ENCODE measurements around the gene TYMS. TPM values are rescaled to one million over a fixed set of nuclear protein-coding genes. Genes with fewer than 3 reads are reported as not detected.

TYMS gene
- total RNA-seq, 1 experiment from 2014 or later, result 143 TPM

- H3K4me1 Mint-ChIP-seq (ENCODE audit: low read depth, unreplicated experiment), result no peaks in the 10 kb centered on the region
- H3K36me3 Mint-ChIP-seq (ENCODE audit: insufficient read depth, unreplicated experiment), result no peaks in the 10 kb centered on the region
- intact Hi-C loops (cut with micrococcal nuclease; ENCODE audit: unreplicated experiment), result no loop called here
- POLR2A ChIA-PET, result no interaction called here
- CTCF ChIA-PET, result no interaction called here
- Histone ChIP-seq H3K36me3 (ENCODE audit: control insufficient read depth, insufficient read depth, low read length) (no peaks in the 10 kb centered on the region), H3K4me1 (no peaks in the 10 kb centered on the region), H3K27me3 (replicated peaks; ENCODE audit: control insufficient read depth, insufficient read depth, low read length) (no peaks in the 10 kb centered on the region), H3K9me3 (no peaks in the 10 kb centered on the region), H3K4me3 (ENCODE audit: low read depth, low read length) (no peak overlapping the region)
- no peak overlapping the region for H3K4me3 Mint-ChIP-seq (ENCODE audit: unreplicated experiment)
- no peaks in the 10 kb centered on the region for H3K27me3 Mint-ChIP-seq (ENCODE audit: insufficient read depth, unreplicated experiment)
- BruUV-seq (replicated peaks), result no TSS peak
- no peak for DNase-seq
- no peak overlapping the region for H3K27ac Mint-ChIP-seq (ENCODE audit: unreplicated experiment)
- H3K9me3 Mint-ChIP-seq (ENCODE audit: unreplicated experiment), result no peaks in the 10 kb centered on the region
- no peak for TF ChIP-seq CTCF (IDR thresholded peaks at IDR 0.05; ENCODE audit: insufficient read depth in 1 of 2, low read depth in 1 of 2, low read length in 1 of 2, severe bottlenecking in 1 of 2, unreplicated experiment in 1 of 2)
These were observed 16.2 kb upstream of the TYMS start for GRCh38 chr18:641224-641623.

GRCh38 chr18:644395-645004 is 13.0 kb upstream of the TYMS start:
- TF ChIP-seq CTCF (IDR thresholded peaks at IDR 0.05; ENCODE audit: insufficient read depth in 1 of 2, low read depth in 1 of 2, low read length in 1 of 2, severe bottlenecking in 1 of 2, unreplicated experiment in 1 of 2), result peak; percentile 19 to 41
- H3K4me1 Mint-ChIP-seq (ENCODE audit: low read depth, unreplicated experiment), result no peaks in the 10 kb centered on the region
- no peaks in the 10 kb centered on the region for H3K9me3 Mint-ChIP-seq (ENCODE audit: unreplicated experiment)
- no peaks in the 10 kb centered on the region for H3K27me3 Mint-ChIP-seq (ENCODE audit: insufficient read depth, unreplicated experiment)
- no peak overlapping the region for H3K27ac Mint-ChIP-seq (ENCODE audit: unreplicated experiment)
- Histone ChIP-seq H3K9me3 (no peaks in the 10 kb centered on the region), H3K27me3 (replicated peaks; ENCODE audit: control insufficient read depth, insufficient read depth, low read length) (no peaks in the 10 kb centered on the region), H3K4me3 (ENCODE audit: low read depth, low read length) (no peak overlapping the region), H3K36me3 (ENCODE audit: control insufficient read depth, insufficient read depth, low read length) (no peaks in the 10 kb centered on the region), H3K4me1 (no peaks in the 10 kb centered on the region)
- intact Hi-C loops (cut with micrococcal nuclease; ENCODE audit: unreplicated experiment), result no loop called here
- no peak overlapping the region for H3K4me3 Mint-ChIP-seq (ENCODE audit: unreplicated experiment)
- no peaks in the 10 kb centered on the region for H3K36me3 Mint-ChIP-seq (ENCODE audit: insufficient read depth, unreplicated experiment)
- ChIA-PET POLR2A (no interaction called here), CTCF (interaction anchor here (0.6 kb wide), 2 partner anchors 19 to 192 kb away, joined by 3 to 4 read pairs; no protein-coding TSS in a partner anchor)
- BruUV-seq (replicated peaks), result no TSS peak
- DNase-seq, result no peak

GRCh38 chr18:647304-647703 is 10.1 kb upstream of the TYMS start:
- no peak for TF ChIP-seq CTCF (IDR thresholded peaks at IDR 0.05; ENCODE audit: insufficient read depth in 1 of 2, low read depth in 1 of 2, low read length in 1 of 2, severe bottlenecking in 1 of 2, unreplicated experiment in 1 of 2)
- Mint-ChIP-seq H3K4me1 (ENCODE audit: low read depth, unreplicated experiment) (no peaks in the 10 kb centered on the region), H3K27me3 (ENCODE audit: insufficient read depth, unreplicated experiment) (no peaks in the 10 kb centered on the region), H3K4me3 (ENCODE audit: unreplicated experiment) (no peak overlapping the region), H3K9me3 (ENCODE audit: unreplicated experiment) (no peaks in the 10 kb centered on the region), H3K36me3 (ENCODE audit: insufficient read depth, unreplicated experiment) (peaks cover 3% of the 10 kb centered on the region), H3K27ac (ENCODE audit: unreplicated experiment) (no peak overlapping the region)
- Histone ChIP-seq H3K4me1 (no peaks in the 10 kb centered on the region), H3K4me3 (ENCODE audit: low read depth, low read length) (no peak overlapping the region), H3K9me3 (no peaks in the 10 kb centered on the region), H3K27me3 (replicated peaks; ENCODE audit: control insufficient read depth, insufficient read depth, low read length) (no peaks in the 10 kb centered on the region), H3K36me3 (ENCODE audit: control insufficient read depth, insufficient read depth, low read length) (no peaks in the 10 kb centered on the region)
- ChIA-PET POLR2A (no interaction called here), CTCF (interaction anchor here (1.3 kb wide), 1 partner anchor 22 kb away, joined by 5 read pairs; no protein-coding TSS in a partner anchor)
- no peak for DNase-seq
- intact Hi-C loops (cut with micrococcal nuclease; ENCODE audit: unreplicated experiment), result no loop called here
- BruUV-seq (replicated peaks), result no TSS peak

All from Caco-2 (cell line).